H1 (cell line): ENCODE results near the gene DTX4. TPM values are rescaled to one million over a fixed set of nuclear protein-coding genes. Genes with fewer than 3 reads are reported as not detected.

Experiments used
- EP300 ChIP-seq, 2 experiments: IDR thresholded peaks; 1 replicate in 1 of 2; 2 replicates in 1 of 2; pipeline ENCODE4 v1.6.1; 2011 to 2012; ENCODE audit warnings: low read depth in 2 of 2, low read length in 2 of 2, mild to moderate bottlenecking in 2 of 2, borderline replicate concordance in 1 of 2, inconsistent platforms in 1 of 2, moderate library complexity in 1 of 2
- RBBP5 ChIP-seq: IDR thresholded peaks from 2 replicates; pipeline ENCODE4 v1.7.1; 2012; ENCODE audit warnings: low read depth, mild to moderate bottlenecking, inconsistent platforms, low read length, moderate library complexity, borderline replicate concordance
- SIRT6 ChIP-seq: IDR thresholded peaks from one replicate; pipeline ENCODE4 v1.7.1; 2012; ENCODE audit warnings: low read length, inconsistent platforms
- polyA plus RNA-seq, 7 experiments: library from polyadenylated mRNA; depleted of rRNA in 3 of 7; stranded (reverse) in 5 of 7; unstranded in 2 of 7; fragments of >200 nt in 5 of 7; fragments of 200-250 nt in 2 of 7; gene quantifications; 1 replicate in 5 of 7; 2 replicates in 1 of 7; 4 replicates in 1 of 7; pipeline versions ENCODE4 v1.2.1 to v1.2.3, GENCODE V29; 2011 to 2013; ENCODE audit warnings: missing spikeins in 2 of 7, mixed read lengths in 2 of 7
- total RNA-seq: library from RNA; stranded (reverse); fragmentation: NEBNext Ultra II Directional; extraction: Animal tissue kit (Norgen Biotek cat#: 25700); gene quantifications from 2 replicates; pipeline ENCODE4 v1.2.1, GENCODE V29; 2021

Gene DTX4
- total and polyA plus RNA-seq, 2 of the 8 experiments (the other 6 are each of a cell fraction or from before 2014, with no cell fraction given) = 5.1 to 18.8 TPM

- TF ChIP-seq RBBP5 (no peak), SIRT6 (no peak), EP300 (IDR thresholded peaks at IDR 0.05; ENCODE audit: borderline replicate concordance in 1 of 2, low read depth in 2 of 2, low read length in 2 of 2) (no peak)
- TF ChIP-seq, all 59 proteins: peak for 0
Measured at GRCh38 chr11:59214141-59214893, 42.4 kb downstream of the DTX4 start (continued).
